GM12873 (cell line): ENCODE results near the gene TSPAN14.

ENCODE experiments used
- TF ChIP-seq, protein P1 (sequence below): IDR thresholded peaks from 2 replicates; pipeline ENCODE4 v1.5.1; 2012; ENCODE audit warnings: low read depth, mild to moderate bottlenecking, moderate library complexity, low read length, control low read depth; ENCODE audit not compliant: insufficient read depth; ENCODE audit errors: missing control alignments

Gene TSPAN14

DNA sequence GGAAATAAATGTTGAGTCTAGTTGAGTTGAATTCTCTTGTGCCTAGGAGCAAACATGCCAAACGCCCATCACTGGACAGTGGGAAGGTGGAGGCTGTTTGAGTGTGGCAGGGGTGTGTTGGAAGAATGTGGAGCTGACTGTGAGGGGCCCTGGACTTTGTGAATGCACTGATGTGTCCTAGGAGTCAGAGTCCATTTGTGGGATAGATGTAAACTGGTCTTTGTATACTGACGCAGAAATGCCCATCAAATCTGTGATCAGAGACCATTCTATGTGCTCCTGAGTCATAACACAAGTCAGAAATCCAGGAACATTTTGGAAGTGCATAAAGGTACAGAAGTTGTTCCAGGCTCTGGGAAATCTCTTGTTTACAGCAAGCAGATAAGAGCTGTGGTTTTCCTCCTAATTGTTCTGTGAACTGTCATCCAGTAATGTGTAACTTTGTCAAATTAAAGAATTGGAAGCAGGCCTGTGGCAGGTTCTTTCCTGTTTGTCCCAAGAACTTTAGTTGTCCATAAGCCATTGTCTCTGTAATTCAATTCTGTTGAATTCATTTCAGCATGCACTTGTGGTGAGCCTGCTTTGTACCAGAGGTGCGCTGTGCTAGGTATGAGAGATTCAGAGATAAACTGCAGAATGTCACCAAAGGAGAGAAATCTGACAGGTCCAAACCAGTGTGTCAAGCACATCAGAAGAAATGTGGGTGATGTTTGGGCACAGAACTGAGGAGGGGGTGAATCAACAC, 38.2 kb upstream of the TSPAN14 start:
- TF ChIP-seq, protein P1, sequence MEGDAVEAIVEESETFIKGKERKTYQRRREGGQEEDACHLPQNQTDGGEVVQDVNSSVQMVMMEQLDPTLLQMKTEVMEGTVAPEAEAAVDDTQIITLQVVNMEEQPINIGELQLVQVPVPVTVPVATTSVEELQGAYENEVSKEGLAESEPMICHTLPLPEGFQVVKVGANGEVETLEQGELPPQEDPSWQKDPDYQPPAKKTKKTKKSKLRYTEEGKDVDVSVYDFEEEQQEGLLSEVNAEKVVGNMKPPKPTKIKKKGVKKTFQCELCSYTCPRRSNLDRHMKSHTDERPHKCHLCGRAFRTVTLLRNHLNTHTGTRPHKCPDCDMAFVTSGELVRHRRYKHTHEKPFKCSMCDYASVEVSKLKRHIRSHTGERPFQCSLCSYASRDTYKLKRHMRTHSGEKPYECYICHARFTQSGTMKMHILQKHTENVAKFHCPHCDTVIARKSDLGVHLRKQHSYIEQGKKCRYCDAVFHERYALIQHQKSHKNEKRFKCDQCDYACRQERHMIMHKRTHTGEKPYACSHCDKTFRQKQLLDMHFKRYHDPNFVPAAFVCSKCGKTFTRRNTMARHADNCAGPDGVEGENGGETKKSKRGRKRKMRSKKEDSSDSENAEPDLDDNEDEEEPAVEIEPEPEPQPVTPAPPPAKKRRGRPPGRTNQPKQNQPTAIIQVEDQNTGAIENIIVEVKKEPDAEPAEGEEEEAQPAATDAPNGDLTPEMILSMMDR: no peak

DNA sequence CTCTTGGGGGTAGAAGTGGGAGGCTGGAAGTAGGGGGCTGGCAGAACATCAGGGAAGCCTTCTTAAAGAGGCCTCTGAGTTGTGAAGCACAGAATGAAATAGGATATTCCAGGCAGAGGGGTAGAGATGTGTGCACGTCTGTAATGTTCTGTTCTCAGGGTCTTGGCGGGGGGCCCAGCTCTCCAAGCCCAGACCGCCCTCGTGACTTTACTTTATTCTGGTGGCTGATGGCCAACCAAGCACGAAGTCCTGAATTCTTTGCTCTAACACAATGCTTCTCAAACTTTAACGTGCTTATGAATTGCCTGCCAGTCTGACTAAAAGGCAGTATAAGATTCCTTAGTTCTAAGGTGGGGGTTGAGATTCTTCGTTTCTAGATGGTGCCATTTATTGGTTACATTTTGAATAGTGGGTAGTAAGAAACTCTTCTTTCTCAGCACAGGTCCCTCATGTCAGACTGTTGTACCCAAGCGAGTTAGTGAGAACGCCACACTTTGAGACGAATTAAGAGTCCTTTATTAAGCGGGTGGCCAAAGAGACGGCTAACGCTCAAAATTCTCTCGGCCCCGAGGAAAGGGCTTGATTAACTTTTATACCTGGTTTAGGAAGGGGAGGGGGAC, 37.5 kb upstream of the TSPAN14 start:
- TF ChIP-seq, protein P1: no peak

DNA sequence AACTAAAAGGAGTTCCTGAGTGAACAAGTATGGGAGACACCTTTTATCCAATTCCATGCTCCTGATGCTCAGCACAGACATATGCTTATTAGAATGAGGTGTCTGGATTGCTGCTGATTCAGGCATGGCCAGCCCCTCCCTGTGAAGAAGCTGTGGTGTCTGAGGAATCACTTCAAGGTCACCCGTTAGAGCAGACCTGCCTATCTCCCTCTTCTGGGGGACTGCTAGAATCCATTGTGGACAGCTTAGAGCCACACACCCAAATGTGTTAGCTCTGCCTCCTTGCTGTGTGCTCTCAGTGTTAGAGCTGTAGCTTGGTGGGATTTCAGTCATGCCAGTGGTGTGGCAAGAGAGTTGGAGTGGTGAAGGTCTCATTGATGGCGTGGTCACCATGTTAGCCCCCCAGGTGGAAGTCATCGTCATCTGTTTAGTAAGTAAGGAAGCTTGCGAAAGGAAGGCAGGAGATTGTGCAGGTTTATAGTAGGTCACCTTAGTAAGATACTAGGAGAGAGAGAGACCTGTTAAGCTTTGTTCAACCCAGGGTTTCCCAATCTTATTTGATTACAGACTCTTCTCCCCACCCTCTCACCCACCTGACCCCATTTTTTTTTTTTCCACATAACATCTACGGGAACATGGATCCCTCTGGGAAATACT, 32.9 kb upstream of the TSPAN14 start:
- TF ChIP-seq, protein P1: no peak

DNA sequence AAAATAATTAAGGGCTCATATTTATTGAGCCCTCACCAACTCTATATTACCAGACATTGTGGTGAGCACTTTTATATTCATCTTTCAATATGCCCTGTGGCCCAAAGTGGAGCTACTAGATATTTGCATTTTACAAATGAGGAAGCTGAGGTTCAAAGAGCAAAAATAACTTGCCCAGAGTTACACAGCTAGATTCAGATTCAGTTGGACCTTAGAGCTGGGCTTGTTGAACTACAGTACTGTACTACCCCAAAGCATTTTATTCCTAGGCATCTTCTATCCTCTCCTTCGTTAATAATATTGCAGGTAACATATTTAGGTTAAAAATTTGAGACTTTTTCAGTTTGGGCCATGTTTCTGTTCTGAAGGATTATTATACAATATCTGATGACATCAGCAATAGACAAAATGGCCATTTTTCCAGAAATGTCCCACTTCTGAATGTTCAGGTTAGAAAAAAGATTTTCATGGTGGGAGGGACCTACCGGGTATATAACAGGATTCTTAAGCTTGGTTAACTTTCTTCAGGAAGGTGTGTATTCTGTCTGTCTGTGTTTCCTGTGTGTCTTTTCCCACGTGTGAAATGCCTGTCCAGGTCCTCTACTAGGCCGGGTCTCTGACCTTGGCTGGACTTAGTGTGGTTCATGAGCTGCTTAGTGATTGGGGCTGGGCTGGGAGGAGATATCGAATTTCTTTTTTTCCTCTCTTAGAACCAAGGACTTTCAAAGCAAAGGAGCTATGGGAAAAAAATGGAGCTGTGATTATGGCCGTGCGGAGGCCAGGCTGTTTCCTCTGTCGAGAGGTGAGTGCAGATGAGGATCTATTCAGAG, 32.2 kb upstream of the TSPAN14 start:
- TF ChIP-seq, protein P1: no peak

DNA sequence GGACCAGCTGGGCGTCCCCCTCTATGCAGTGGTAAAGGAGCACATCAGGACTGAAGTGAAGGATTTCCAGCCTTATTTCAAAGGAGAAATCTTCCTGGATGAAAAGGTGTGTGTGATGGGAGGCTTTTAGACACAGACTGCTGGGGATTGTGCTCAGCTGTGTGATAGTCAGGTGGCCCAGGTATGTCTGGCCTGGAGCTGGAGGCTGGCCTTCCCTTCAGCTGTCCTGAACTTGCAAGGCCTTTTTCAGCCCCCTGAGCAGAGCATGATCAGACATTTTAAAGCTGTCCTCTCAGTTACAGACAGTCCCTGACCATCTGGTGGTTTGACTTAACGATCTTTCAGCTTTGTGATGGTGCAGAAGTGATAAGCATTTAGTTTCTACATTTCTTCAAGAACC, 28.2 kb upstream of the TSPAN14 start:
- TF ChIP-seq, protein P1: no peak

DNA sequence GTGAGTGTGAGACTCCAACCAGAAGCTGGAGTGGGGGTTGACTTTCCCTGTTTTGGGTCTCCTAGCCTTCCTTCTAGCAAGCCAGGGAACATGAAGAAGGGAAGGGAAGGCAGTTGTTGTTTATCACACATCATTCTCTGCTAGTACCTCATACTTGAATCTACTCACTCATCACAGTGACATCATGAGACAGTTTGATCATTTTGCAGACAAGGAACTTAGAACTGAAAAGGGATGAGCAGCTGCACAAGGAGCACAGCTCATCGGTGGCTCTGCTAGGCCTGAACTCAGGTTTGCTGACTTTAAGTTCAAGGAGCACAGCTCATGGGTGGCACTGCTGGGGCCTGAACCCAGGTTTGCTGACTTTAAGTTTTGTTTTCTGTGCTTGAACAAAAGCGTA, 26.6 kb upstream of the TSPAN14 start:
- TF ChIP-seq, protein P1: no peak
